ENCODE data around the gene SPATA21.

DNA sequence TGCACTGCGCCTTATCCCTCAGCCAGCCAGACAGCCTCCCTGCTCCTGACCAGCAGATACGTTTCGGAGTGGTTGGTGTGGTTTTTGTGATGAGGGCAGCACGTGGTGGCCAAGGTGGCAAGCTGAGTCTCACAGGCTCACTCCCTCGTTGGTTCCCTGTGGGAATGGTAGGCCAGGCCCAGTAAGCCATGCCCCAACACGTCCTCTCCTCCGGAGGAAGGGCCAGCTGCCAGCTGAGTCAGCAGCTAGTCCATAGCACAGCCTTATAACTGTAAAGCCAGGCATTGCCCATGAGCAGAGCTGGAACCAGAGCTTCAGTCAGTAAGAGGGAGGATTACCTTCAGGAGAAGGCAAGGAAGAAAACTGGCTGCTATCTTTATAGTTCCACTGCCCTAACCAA, 40.6 kb downstream of the SPATA21 start:
- TF ChIP-seq, protein P1, sequence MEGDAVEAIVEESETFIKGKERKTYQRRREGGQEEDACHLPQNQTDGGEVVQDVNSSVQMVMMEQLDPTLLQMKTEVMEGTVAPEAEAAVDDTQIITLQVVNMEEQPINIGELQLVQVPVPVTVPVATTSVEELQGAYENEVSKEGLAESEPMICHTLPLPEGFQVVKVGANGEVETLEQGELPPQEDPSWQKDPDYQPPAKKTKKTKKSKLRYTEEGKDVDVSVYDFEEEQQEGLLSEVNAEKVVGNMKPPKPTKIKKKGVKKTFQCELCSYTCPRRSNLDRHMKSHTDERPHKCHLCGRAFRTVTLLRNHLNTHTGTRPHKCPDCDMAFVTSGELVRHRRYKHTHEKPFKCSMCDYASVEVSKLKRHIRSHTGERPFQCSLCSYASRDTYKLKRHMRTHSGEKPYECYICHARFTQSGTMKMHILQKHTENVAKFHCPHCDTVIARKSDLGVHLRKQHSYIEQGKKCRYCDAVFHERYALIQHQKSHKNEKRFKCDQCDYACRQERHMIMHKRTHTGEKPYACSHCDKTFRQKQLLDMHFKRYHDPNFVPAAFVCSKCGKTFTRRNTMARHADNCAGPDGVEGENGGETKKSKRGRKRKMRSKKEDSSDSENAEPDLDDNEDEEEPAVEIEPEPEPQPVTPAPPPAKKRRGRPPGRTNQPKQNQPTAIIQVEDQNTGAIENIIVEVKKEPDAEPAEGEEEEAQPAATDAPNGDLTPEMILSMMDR (IDR thresholded peaks at IDR 0.05): no peak
- TF ChIP-seq POLR2A (IDR thresholded peaks at IDR 0.05): no peak
